ENCODE data around the gene HPX. TPM values are rescaled to one million over a fixed set of nuclear protein-coding genes. Genes with fewer than 3 reads are reported as not detected.

HPX gene, protein sequence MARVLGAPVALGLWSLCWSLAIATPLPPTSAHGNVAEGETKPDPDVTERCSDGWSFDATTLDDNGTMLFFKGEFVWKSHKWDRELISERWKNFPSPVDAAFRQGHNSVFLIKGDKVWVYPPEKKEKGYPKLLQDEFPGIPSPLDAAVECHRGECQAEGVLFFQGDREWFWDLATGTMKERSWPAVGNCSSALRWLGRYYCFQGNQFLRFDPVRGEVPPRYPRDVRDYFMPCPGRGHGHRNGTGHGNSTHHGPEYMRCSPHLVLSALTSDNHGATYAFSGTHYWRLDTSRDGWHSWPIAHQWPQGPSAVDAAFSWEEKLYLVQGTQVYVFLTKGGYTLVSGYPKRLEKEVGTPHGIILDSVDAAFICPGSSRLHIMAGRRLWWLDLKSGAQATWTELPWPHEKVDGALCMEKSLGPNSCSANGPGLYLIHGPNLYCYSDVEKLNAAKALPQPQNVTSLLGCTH
- total RNA-seq: 10 to 100 TPM in 1 of 4 donors, 1 to 10 TPM in 1, under 1 TPM in 1, not detected in 1; 0.29 to 28.6 (median 1.1) TPM

DNA sequence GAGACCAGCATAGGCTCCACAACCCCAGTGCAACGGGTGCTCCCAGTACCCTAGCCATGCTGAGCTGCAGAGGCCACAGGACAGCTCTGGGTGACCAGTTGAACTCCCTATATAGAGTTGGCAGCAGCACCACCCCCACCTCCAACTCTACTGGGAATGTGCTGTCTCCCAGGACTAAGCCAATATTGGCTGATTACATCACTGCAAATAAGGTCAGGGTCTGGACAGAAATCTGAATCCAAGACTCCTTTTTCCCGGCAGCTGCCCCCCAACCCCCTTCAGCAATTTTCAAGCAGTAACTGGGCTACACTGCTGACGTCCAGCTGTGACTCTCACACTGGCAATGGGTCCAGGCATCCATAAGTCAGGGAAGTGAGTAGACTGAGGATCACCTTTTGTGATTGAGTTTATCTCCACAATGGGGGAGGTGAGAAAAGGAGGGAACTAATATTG lies at the start of gene HPX:
Gene HPX (minus strand): TSS at position 82 of the 453 bp plus-strand sequence. CDS start 24 bp downstream, at position 58.
- intact Hi-C loops (cut with DNase I; ENCODE audit: low total_unique reads): loop anchor here (5.0 to 10.0 kb wide), 2 partner anchors 64 kb away; no protein-coding TSS in a partner anchor
- H3K27ac ChIP-seq: no peak within 1 kb of the TSS

DNA sequence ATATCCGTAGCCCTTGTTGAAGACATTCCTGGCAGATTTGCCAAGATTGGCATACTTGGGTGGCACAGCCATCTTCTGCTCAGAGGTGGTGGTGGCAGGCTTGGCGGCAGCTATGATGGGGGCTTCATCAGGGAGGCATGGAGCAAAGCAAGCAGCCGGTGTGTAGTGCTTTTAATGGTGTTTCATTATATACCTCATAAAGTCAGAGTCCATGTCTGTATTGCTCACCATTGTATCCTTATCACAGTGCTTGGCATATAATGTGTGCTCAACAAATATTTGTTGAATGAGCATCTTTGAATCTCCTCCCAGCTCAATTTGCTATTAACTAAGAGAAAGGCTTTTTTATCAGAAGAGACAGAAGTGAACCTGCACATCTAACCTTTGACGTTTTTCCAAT lies 48.5 kb upstream of the HPX start:
- TF ChIP-seq, protein P1, sequence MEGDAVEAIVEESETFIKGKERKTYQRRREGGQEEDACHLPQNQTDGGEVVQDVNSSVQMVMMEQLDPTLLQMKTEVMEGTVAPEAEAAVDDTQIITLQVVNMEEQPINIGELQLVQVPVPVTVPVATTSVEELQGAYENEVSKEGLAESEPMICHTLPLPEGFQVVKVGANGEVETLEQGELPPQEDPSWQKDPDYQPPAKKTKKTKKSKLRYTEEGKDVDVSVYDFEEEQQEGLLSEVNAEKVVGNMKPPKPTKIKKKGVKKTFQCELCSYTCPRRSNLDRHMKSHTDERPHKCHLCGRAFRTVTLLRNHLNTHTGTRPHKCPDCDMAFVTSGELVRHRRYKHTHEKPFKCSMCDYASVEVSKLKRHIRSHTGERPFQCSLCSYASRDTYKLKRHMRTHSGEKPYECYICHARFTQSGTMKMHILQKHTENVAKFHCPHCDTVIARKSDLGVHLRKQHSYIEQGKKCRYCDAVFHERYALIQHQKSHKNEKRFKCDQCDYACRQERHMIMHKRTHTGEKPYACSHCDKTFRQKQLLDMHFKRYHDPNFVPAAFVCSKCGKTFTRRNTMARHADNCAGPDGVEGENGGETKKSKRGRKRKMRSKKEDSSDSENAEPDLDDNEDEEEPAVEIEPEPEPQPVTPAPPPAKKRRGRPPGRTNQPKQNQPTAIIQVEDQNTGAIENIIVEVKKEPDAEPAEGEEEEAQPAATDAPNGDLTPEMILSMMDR (IDR thresholded peaks at IDR 0.05): no peak
- no peak for TF ChIP-seq POLR2A (IDR thresholded peaks at IDR 0.05)
- Histone ChIP-seq H3K27ac (no peak overlapping the region), H3K9me3 (no peaks in the 10 kb centered on the region), H3K27me3 (no peaks in the 10 kb centered on the region), H3K4me1 (no peaks in the 10 kb centered on the region), H3K4me3 (no peak overlapping the region), H3K36me3 (no peaks in the 10 kb centered on the region)
- intact Hi-C loops (cut with DNase I; ENCODE audit: low total_unique reads): no loop called here
- no peak for DNase-seq

More for the DNA sequence above, at the start of gene HPX:
- no peaks in the 10 kb centered on the region for H3K9me3 ChIP-seq
- DNase-seq: no peak
- H3K4me1 ChIP-seq: no peaks in the 10 kb centered on the region
- H3K36me3 ChIP-seq: no peaks in the 10 kb centered on the region
- H3K4me3 ChIP-seq: no peak within 1 kb of the TSS
- H3K27me3 ChIP-seq: no peaks in the 10 kb centered on the region
- TF ChIP-seq, protein P1 (IDR thresholded peaks at IDR 0.05): no peak
- TF ChIP-seq POLR2A (IDR thresholded peaks at IDR 0.05): no peak

DNA sequence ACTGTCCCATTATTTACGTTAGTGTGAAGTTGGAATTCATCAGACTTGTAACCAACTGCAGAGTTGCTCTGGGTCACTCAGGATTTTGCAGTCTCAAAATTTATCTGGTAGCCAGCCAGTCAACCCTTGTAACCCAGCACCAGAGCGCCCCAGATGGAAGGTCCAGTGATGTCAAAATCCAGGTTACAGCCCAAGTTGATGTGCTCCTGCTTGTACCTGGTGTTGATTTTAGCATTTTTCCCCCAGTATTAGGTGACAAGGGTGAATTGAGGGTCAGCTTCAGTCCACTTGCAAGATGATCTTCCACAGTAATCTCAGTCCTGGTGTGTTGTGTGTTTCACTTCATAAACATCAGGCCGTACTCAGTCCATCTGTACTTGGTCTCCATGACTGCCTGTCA lies 48.0 kb upstream of the HPX start:
- no peak for DNase-seq
- no peaks in the 10 kb centered on the region for H3K4me1 ChIP-seq
- H3K9me3 ChIP-seq: no peaks in the 10 kb centered on the region
- intact Hi-C loops (cut with DNase I; ENCODE audit: low total_unique reads): no loop called here
- no peak overlapping the region for H3K4me3 ChIP-seq
- TF ChIP-seq POLR2A (IDR thresholded peaks at IDR 0.05): no peak
- TF ChIP-seq, protein P1 (IDR thresholded peaks at IDR 0.05): no peak
- H3K36me3 ChIP-seq: no peaks in the 10 kb centered on the region
- no peak overlapping the region for H3K27ac ChIP-seq
- H3K27me3 ChIP-seq: no peaks in the 10 kb centered on the region

DNA sequence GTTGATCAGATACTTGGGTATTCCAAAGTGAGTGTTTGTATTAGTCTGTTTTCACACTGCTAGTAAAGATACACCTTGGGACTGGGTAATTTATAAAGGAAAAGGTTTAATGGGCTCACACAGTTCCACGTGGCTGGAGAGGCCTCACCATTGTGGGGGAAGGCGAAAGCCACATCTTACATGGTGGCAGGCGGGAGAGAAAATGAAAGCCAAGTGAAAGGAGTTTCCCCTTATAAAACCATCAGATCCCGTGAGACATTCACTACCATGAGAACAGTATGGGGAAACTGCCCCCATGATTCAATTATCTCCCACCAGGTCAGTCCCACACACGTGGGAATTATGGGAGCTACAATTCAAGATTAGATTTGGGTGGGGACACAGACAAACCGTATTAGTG lies 47.6 kb upstream of the HPX start:
- TF ChIP-seq, protein P1 (IDR thresholded peaks at IDR 0.05): no peak
- TF ChIP-seq POLR2A (IDR thresholded peaks at IDR 0.05): no peak
- Histone ChIP-seq H3K4me3 (no peak overlapping the region), H3K27ac (no peak overlapping the region), H3K36me3 (no peaks in the 10 kb centered on the region), H3K4me1 (no peaks in the 10 kb centered on the region), H3K27me3 (no peaks in the 10 kb centered on the region), H3K9me3 (no peaks in the 10 kb centered on the region)
- DNase-seq: no peak
- intact Hi-C loops (cut with DNase I; ENCODE audit: low total_unique reads): no loop called here

DNA sequence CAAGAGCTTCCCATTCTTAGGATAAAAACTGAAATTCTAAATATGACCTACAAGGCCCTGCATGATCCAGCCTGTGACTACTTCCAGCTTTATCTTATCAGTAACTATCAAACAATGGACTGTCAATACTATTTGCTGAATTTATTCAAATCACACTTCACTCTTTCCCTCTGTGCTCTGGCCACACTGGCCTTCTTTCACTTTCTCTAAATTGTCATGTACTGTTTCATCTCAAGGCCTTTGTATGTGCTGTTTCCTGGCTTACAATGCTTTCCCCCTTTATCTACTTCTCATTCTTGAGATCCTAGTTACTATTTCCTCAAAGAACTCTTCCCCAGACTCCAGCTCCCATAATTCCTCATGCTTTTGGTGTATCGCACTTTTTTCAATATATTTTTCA lies 46.2 kb upstream of the HPX start:
- no peaks in the 10 kb centered on the region for H3K27me3 ChIP-seq
- DNase-seq: no peak
- H3K36me3 ChIP-seq: no peaks in the 10 kb centered on the region
- H3K27ac ChIP-seq: no peak overlapping the region
- TF ChIP-seq POLR2A (IDR thresholded peaks at IDR 0.05): no peak
- TF ChIP-seq, protein P1 (IDR thresholded peaks at IDR 0.05): no peak
- no peak overlapping the region for H3K4me3 ChIP-seq
- intact Hi-C loops (cut with DNase I; ENCODE audit: low total_unique reads): no loop called here
- H3K4me1 ChIP-seq: peaks cover 0 to 6% of the 10 kb centered on the region in 2 donors
- H3K9me3 ChIP-seq: no peaks in the 10 kb centered on the region
